Transverse colon (tissue), 3 donors: ENCODE results near the gene SLC25A42.

Source experiments
- POLR2A ChIP-seq: fragments of 450-650 bp; IDR thresholded peaks from one replicate; pipeline ENCODE4 v1.6.1; 2016; ENCODE audit warnings: antibody characterized with exemption, mild to moderate bottlenecking, moderate library complexity
- POLR2AphosphoS5 ChIP-seq, 3 donors: sonication (generic); formaldehyde crosslinking; IDR thresholded peaks; one replicate each; pipeline ENCODE4 v1.6.1; 2016; ENCODE audit warnings: antibody characterized with exemption in 3 of 3

DNA sequence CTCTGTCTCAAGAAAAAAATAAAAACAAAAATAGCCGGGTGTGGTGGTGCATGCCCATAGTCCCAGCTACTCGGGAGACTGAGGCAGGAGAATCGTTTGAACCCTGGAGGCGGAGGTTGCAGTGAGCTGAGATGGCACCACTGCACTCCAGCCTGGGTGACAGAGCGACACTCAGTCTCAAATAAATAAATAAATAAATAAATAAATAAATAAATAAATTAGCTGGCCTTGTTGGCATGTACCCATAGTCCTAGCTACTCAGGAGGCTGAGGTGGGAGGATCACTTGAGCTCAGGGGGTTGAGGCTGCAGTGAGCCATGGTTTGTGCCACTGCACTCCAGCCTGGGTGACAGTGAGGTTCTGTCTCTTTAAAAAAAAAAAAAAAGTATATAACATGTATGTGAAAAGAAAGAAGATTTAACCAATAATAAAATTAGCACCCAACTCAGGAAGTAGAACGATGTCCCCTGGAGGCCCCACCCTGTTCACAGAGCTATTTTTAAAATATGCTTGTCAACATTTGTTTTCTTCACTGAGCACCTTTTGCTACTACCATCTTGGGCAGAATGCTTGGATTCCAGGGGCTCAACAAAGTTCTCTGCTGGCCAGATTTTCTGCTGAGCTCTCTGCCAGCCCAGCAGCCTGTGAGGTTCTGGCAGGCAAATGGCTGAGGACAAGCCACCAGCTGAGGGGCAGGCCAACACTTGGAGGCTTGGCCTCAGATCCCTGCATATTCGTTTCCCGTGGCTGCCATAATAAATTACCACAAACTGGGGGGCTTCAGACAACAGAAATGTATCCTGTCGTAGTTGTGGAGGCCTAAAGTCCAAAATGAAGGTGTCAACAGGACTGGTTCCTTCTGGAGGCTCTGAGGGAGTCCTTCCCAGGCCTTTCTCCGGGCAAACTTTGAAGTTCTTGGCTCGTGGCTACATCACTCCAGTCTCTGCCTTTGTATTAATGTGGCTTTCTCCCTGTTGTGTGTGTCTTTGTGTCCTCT, 5.2 kb downstream of the SLC25A42 start:
- TF ChIP-seq POLR2A (no peak), POLR2AphosphoS5 (IDR thresholded peaks at IDR 0.05) (no peak)
